Spleen (tissue), 7 donors: Measurements from ENCODE around the gene ANKRD33.

Source experiments
- POLR2A ChIP-seq, 3 donors: fragments of 450-650 bp; IDR thresholded peaks; one replicate each; pipeline ENCODE4 v1.5.1; 2017; ENCODE audit warnings: antibody characterized with exemption in 3 of 3, mild to moderate bottlenecking in 1 of 3
- TF ChIP-seq, protein P1 (sequence below), 11 experiments: fragments of 200-600 bp in 7 of 11; fragments of 450-650 bp in 4 of 11; sonication (generic) in 4 of 11; IDR thresholded peaks in 8 of 11; conservative IDR thresholded peaks in 3 of 11; 1 replicate in 7 of 11; 2 replicates in 4 of 11; pipeline versions ENCODE4 v1.4.0 to v1.8.0; 2016 to 2021; ENCODE audit warnings: antibody characterized with exemption in 11 of 11, inconsistent platforms in 4 of 11, mild to moderate bottlenecking in 1 of 11
- donor health status: DM: no; HTN: no; CAD: no; lungs with moderate emphysema.
- donor health status: DM: no; HTN: no; CAD: no.
- donor health status: DM: no; HTN: no; CAD: no.

DNA sequence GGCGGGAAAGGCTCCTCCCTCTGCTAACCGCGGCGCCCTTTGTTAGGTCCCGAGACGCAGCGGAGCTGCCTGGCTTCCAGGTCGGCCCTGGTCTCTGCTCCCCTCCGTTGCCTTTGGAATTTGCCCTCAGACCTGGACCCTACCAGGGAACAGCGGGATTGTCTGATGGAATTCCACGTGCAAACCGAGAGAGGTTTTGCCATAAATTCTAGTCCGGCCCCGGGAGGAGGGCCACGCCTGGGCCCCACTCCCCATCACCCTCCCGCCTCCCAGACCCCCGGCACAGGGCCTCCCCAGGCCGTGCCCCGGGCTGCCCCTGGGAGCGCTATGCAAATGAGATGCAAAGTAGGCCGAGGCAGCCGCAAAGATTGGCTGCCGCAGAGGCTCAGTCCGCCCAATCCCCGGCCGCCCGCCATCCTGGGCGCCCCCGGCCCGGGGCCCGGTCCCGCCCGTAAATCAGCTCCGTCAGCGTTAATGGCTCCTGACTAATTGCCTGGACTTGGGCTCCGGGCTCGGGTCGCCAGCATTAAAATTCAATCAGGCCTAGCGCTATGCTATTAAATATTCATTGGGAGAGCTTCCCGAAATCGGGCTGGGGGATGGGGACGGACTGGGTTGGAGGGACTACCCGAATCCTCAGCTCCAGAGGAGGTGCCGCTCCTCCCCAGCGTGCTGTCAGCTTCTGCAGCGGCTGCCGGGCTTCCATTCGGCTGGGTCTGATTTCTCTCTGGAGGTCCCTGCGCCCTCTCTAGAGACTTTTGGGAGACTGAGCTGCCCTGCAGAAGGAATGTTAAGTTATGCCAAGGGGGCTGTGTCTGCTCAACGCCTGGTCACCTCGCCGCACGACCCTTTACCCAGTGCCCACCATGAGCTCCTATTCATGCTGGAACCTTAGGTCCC, 23.7 kb upstream of the ANKRD33 start:
- no peak for TF ChIP-seq POLR2A (IDR thresholded peaks at IDR 0.05)
- TF ChIP-seq, protein P1, sequence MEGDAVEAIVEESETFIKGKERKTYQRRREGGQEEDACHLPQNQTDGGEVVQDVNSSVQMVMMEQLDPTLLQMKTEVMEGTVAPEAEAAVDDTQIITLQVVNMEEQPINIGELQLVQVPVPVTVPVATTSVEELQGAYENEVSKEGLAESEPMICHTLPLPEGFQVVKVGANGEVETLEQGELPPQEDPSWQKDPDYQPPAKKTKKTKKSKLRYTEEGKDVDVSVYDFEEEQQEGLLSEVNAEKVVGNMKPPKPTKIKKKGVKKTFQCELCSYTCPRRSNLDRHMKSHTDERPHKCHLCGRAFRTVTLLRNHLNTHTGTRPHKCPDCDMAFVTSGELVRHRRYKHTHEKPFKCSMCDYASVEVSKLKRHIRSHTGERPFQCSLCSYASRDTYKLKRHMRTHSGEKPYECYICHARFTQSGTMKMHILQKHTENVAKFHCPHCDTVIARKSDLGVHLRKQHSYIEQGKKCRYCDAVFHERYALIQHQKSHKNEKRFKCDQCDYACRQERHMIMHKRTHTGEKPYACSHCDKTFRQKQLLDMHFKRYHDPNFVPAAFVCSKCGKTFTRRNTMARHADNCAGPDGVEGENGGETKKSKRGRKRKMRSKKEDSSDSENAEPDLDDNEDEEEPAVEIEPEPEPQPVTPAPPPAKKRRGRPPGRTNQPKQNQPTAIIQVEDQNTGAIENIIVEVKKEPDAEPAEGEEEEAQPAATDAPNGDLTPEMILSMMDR (IDR thresholded peaks at IDR 0.05 in 8 of 11, conservative IDR thresholded peaks at IDR 0.05 in 3 of 11) = no peak
